ENCODE results near the gene UPK1B. TPM values are rescaled to one million over a fixed set of nuclear protein-coding genes. Genes with fewer than 3 reads are reported as not detected.

UPK1B gene
- total and polyA plus RNA-seq, 8 donors, result 0.91 to 6.6 (median 3.2) TPM

DNA sequence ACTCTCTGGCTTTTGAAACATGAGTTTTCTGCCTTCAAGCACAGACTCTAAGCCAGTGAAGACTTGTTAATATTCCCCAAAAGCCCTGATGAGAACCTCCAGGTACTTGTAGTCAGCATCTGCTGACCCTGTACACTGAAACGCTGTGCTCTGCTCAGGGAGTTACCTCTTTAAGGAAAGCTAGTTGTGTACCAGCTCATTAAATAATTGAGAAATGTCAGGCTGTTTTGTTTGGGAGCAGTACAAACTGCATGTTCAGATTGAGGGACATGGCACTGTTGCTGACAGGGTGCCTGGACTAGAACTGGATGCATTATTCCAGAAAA, 21.7 kb downstream of the UPK1B start:
- whole genome bisulfite sequencing, 2 donors, result 61 to 73% methylated on average over 1 of the region's 1 CpG
- H3K27ac ChIP-seq, result no peak overlapping the region

DNA sequence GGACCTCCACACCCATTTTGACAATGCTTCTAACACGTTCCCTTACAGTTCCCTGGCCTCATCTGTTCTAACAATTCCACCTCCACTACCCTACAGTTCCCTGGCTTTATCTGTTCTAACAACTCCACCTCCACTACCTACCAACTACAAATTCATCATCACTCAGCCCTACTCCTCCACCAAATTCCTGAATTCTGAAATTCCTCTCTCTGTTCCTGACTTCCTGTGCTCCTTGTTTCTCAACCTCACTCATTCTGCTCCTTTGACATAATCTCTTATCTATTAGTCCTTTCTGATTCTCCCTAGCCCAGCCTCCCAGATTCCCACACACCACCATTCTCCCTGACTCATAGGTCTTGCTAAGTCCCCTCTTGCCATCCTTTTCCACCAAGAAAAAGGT, 22.5 kb downstream of the UPK1B start:
- no peak for ATAC-seq
- Histone ChIP-seq H3K27me3 (no peaks in the 10 kb centered on the region), H3K4me3 (no peak overlapping the region), H3K27ac (no peak overlapping the region), H3K36me3 (no peaks in the 10 kb centered on the region), H3K9me3 (no peaks in the 10 kb centered on the region), H3K4me1 (no peaks in the 10 kb centered on the region)
- no peak for DNase-seq
- FAIRE-seq, result no peak
- intact Hi-C loops (cut with DNase I), result no loop called here
- TF ChIP-seq, protein P1, sequence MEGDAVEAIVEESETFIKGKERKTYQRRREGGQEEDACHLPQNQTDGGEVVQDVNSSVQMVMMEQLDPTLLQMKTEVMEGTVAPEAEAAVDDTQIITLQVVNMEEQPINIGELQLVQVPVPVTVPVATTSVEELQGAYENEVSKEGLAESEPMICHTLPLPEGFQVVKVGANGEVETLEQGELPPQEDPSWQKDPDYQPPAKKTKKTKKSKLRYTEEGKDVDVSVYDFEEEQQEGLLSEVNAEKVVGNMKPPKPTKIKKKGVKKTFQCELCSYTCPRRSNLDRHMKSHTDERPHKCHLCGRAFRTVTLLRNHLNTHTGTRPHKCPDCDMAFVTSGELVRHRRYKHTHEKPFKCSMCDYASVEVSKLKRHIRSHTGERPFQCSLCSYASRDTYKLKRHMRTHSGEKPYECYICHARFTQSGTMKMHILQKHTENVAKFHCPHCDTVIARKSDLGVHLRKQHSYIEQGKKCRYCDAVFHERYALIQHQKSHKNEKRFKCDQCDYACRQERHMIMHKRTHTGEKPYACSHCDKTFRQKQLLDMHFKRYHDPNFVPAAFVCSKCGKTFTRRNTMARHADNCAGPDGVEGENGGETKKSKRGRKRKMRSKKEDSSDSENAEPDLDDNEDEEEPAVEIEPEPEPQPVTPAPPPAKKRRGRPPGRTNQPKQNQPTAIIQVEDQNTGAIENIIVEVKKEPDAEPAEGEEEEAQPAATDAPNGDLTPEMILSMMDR (IDR thresholded peaks at IDR 0.05), result no peak
- WGBS, 2 donors, result 74 to 83% methylated on average over 1 of the region's 1 CpG

More for the DNA sequence above, 21.7 kb downstream of the UPK1B start:
- Histone ChIP-seq H3K4me1 (no peaks in the 10 kb centered on the region), H3K27me3 (no peaks in the 10 kb centered on the region), H3K4me3 (no peak overlapping the region), H3K9me3 (no peaks in the 10 kb centered on the region), H3K36me3 (no peaks in the 10 kb centered on the region)
- no peak for DNase-seq
- ATAC-seq, result no peak
- TF ChIP-seq, protein P1 (IDR thresholded peaks at IDR 0.05), result no peak
- FAIRE-seq, result no peak
- intact Hi-C loops (cut with DNase I), result no loop called here

DNA sequence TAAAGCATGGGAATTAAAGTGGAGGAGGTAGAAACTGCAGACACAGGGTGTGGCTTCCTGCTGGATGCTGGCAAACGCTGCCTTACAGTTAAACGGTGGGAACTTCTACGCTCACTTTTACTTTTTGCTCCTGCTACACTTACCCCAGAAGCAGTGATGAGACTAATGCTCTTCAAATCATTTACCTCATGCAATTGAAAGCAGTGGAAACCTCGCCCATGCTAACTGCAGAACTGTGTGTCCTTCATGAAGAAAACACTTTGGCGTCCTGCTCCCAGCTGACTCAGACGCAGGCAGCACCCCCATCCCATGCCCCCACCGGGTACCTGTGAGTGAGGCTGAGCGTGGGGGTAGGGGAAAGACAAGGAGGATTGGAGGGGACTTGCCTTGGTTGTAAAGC, 31.8 kb downstream of the UPK1B start:
- TF ChIP-seq, protein P1 (IDR thresholded peaks at IDR 0.05), result no peak
- H3K4me3 ChIP-seq, result no peak overlapping the region
- intact Hi-C loops (cut with DNase I), result no loop called here
- H3K4me1 ChIP-seq, result peaks cover 0 to 4% (median 0%) of the 10 kb centered on the region in 3 donors
- H3K27me3 ChIP-seq, result no peaks in the 10 kb centered on the region
- FAIRE-seq, result no peak
- DNase-seq, result no peak
- no peak overlapping the region for H3K27ac ChIP-seq
- peak in 1 of 4 donors; percentile 20 for ATAC-seq
- no peaks in the 10 kb centered on the region for H3K9me3 ChIP-seq
- H3K36me3 ChIP-seq, result no peaks in the 10 kb centered on the region
- WGBS, 2 donors, result 57 to 58% methylated on average over 8 of the region's 8 CpGs

DNA sequence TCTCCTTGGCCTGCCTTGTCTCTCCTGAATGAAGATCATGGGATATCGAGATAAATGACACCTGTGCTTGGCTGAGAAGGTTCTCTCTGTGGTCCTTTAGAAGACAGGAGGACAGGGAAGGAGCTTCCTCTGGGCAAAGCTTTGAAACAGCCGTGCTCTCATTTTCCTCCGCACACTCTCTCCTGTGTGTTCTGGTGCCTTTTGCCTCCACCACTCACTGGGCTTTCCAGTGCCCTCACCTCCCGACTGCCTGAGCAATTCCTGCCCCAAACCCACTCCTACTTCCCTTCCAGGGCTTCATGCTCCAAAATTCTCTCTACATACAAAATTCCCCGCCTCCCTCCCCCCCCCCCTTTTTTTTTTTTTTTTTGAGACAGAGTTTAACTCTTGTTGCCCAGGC, 32.3 kb downstream of the UPK1B start:
- intact Hi-C loops (cut with DNase I), result no loop called here
- H3K36me3 ChIP-seq, result no peaks in the 10 kb centered on the region
- FAIRE-seq, result no peak
- DNase-seq, result no peak
- H3K27me3 ChIP-seq, result no peaks in the 10 kb centered on the region
- H3K9me3 ChIP-seq, result no peaks in the 10 kb centered on the region
- ATAC-seq, result no peak
- peak overlapping the region in 1 of 4 donors; percentile 70 for H3K27ac ChIP-seq
- WGBS, 2 donors, result 77 to 78% methylated on average over 4 to 5 of the region's 5 CpGs
- peaks cover 0 to 4% (median 0%) of the 10 kb centered on the region in 3 donors for H3K4me1 ChIP-seq
- H3K4me3 ChIP-seq, result no peak overlapping the region
- TF ChIP-seq, protein P1 (IDR thresholded peaks at IDR 0.05), result no peak

DNA sequence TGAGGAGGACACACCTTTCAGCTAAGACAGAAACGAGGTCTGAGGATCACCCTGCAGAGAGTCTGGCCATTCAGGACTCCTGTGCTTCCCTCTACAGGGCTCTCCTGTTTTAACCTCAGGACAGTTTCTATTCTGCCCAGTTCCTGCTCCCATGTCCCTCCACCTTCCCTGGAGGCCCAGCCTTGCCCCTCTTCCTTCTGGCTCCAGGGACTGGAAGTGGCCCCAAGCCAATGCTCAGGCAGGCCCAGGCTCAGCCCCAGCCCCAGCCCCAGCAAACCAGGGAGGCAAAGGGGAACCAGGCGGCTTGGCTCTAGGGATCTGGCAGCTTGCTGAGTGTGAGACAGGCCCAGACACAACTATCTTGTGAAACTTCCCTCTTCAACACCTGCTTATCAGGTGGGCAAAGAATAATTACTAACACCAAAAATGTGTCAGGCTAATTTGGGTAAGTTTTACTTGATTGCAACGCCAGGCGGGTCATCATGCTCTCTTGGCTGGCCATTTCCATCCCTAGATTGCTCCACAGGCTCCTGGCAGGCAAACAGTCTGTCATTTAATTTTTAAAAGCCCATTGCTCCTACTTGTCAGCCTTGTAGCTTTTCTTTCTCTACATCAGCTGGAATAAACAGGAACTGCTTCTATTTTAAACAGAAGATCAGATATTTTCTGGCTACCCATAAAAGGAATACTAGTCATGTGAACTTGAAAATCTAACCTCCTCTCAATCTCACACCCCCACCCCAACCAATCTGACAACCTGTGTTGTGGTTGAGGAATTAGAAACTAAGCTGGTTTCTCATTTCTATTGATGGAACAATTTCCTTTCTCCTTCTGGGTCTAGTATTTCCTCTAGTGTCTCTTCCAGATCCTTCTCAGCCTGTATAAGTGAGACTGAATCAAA, 33.5 kb downstream of the UPK1B start:
- intact Hi-C loops (cut with DNase I), result no loop called here
- H3K27me3 ChIP-seq, result no peaks in the 10 kb centered on the region
- DNase-seq, result peak in 4 of 6 donors; percentile 18 to 62 (median 38)
- H3K27ac ChIP-seq, result peak overlapping the region; percentile 26 to 76 (median 55)
- TF ChIP-seq, protein P1 (IDR thresholded peaks at IDR 0.05), result no peak
- ATAC-seq, result peak; percentile 25 to 57 (median 56)
- H3K4me1 ChIP-seq, result peaks cover 0 to 7% (median 4%) of the 10 kb centered on the region in 3 donors
- FAIRE-seq, result no peak
- no peaks in the 10 kb centered on the region for H3K36me3 ChIP-seq
- H3K9me3 ChIP-seq, result no peaks in the 10 kb centered on the region
- H3K4me3 ChIP-seq, result no peak overlapping the region
- 57 to 59% methylated on average over 4 of the region's 4 CpGs for WGBS, 2 donors
